Measurements from ENCODE around the gene HCFC1R1. TPM values are rescaled to one million over a fixed set of nuclear protein-coding genes. Genes with fewer than 3 reads are reported as not detected.

The HCFC1R1 gene
- total RNA-seq, 1 experiment from 2014 or later = 60.0 TPM

DNA sequence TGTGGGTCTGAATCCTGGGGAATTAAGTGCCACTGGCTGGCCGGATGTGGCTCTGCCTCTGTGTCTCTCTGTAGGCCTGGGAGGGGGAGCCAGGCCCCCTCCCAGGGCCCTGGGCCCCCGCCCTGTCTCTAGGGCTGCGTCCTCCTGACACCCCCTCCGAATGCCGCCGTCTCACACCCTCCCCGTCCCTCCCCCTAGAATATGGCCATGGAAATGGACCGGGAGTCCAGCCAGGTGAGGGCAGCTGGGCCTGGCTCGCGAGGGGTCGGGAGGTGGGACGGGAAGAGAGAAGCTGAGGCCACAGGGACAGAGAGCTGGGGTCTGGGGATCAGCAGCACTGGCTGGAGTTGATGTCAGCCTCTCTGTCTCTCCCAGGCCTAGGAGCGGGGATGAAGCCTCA lies 27.4 kb downstream of the HCFC1R1 start:
- H3K4me1 ChIP-seq (ENCODE audit: control insufficient read depth in 1 of 2, insufficient read depth in 2 of 2, low read length in 2 of 2) = peaks cover 2 to 11% of the 10 kb centered on the region in 2 experiments; a peak in 3 of 4 replicates

DNA sequence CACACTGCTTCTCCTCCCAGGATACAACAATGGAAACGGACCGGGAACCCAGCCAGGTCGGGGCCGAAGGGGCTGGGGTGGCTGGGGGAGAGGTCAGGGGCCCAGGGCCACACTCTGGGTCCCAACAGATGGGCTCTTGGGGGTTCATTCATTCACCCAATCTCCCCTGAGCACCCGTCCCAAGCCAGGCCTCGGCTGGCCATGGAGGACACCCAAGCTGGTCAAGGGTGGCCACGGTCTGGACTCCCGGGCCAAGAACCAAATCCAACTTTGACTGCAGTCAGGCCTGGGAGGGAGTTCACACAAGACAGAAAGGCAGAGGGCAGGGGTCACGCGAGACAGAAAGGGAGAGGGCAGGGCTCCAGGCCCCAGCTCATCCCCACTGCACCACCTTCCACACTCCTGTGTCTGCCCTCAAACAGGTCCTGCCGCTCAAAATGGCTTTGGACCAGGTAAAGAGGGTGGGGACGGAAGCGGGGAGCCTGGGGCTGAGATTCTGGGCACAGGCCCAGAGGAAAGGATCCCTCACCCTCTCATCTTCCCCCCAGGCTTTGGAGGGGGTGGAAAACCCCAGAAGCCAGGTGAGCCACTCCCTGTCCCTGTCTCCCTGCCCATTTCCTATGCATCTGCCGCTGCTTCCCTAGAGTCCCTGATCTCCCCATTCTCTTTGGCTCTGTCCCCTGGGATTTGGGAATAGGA lies 31.2 kb downstream of the HCFC1R1 start:
- no peak for ATAC-seq
- no TSS peak for BruUV-seq (replicated peaks)

More for the DNA sequence above, 27.4 kb downstream of the HCFC1R1 start:
- intact Hi-C loops (cut with micrococcal nuclease) = no loop called here
- Histone ChIP-seq H3K36me3 (ENCODE audit: control insufficient read depth in 1 of 2, insufficient read depth in 2 of 2, low read length in 2 of 2) (no peaks in the 10 kb centered on the region), H3K9ac (ENCODE audit: low read length) (no peak overlapping the region), H3K9me3 (ENCODE audit: control insufficient read depth in 1 of 2, insufficient read depth in 1 of 2, low read depth in 1 of 2, low read length in 2 of 2) (no peaks in the 10 kb centered on the region), H3K9me2 (ENCODE audit: insufficient read depth) (no peaks in the 10 kb centered on the region), H4K20me1 (ENCODE audit: insufficient read depth) (no peaks in the 10 kb centered on the region), H3K4me3 (replicated peaks in 1 of 2; ENCODE audit: low read depth in 1 of 2, low read length in 2 of 2) (no peak overlapping the region), H2AFZ (ENCODE audit: low read depth, low read length, poor library complexity, severe bottlenecking) (no peak overlapping the region), H3K4me2 (ENCODE audit: low read length) (no peak overlapping the region), H3K27me3 (ENCODE audit: insufficient read depth, low read length) (no peaks in the 10 kb centered on the region), H3K79me2 (ENCODE audit: insufficient read depth, low read length) (no peaks in the 10 kb centered on the region), H3K27ac (ENCODE audit: low read depth, low read length) (no peak overlapping the region; the same call in 1 of the 2 replicates)
- ATAC-seq (no peak), DNase-seq (ENCODE audit: low read depth, low spot score) (no peak)
- no TSS peak for BruUV-seq (replicated peaks)
- CTCF ChIA-PET = interaction anchor here (1.3 kb wide), 1 partner anchor 32 kb away, joined by 4 read pairs; no protein-coding TSS in a partner anchor
- RAD21 ChIA-PET (ENCODE audit: low non-redundant PET in 1 of 2, low total read pairs in 2 of 2, uncharacterized antibody in 2 of 2, unreplicated experiment in 2 of 2) = no interaction called here
- TF ChIP-seq ZNF274 (IDR thresholded peaks at IDR 0.05; ENCODE audit: low read depth, low read length) (no peak), ELF1 (IDR thresholded peaks at IDR 0.05; ENCODE audit: borderline replicate concordance, low read depth) (no peak)
- POLR2A ChIA-PET = no interaction called here

More for the DNA sequence above, 31.2 kb downstream of the HCFC1R1 start:
- no peak overlapping the region for H3K4me3 ChIP-seq (replicated peaks in 1 of 2; ENCODE audit: low read depth in 1 of 2, low read length in 2 of 2)
- H3K79me2 ChIP-seq (ENCODE audit: insufficient read depth, low read length) = no peaks in the 10 kb centered on the region
- ChIA-PET CTCF (no interaction called here), POLR2A (no interaction called here), RAD21 (ENCODE audit: low non-redundant PET in 1 of 2, low total read pairs in 2 of 2, uncharacterized antibody in 2 of 2, unreplicated experiment in 2 of 2) (no interaction called here)
- no peak for DNase-seq (ENCODE audit: low read depth, low spot score)
- intact Hi-C loops (cut with micrococcal nuclease) = no loop called here
- H3K4me1 ChIP-seq (ENCODE audit: control insufficient read depth in 1 of 2, insufficient read depth in 2 of 2, low read length in 2 of 2) = peaks cover 11 to 28% of the 10 kb centered on the region in 2 experiments
- no peaks in the 10 kb centered on the region for H4K20me1 ChIP-seq (ENCODE audit: insufficient read depth)
- no peak for TF ChIP-seq POLR2AphosphoS5 (IDR thresholded peaks at IDR 0.05; ENCODE audit: low read depth, low read length)
- TF ChIP-seq, protein P1, sequence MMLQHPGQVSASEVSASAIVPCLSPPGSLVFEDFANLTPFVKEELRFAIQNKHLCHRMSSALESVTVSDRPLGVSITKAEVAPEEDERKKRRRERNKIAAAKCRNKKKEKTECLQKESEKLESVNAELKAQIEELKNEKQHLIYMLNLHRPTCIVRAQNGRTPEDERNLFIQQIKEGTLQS (IDR thresholded peaks at IDR 0.05) = no peak
- TF ChIP-seq FOSL1 (IDR thresholded peaks at IDR 0.05; ENCODE audit: low read depth) = no peak
- no peak for TF ChIP-seq ZNF274 (IDR thresholded peaks at IDR 0.05; ENCODE audit: low read depth, low read length)
- TF ChIP-seq, protein P2, sequence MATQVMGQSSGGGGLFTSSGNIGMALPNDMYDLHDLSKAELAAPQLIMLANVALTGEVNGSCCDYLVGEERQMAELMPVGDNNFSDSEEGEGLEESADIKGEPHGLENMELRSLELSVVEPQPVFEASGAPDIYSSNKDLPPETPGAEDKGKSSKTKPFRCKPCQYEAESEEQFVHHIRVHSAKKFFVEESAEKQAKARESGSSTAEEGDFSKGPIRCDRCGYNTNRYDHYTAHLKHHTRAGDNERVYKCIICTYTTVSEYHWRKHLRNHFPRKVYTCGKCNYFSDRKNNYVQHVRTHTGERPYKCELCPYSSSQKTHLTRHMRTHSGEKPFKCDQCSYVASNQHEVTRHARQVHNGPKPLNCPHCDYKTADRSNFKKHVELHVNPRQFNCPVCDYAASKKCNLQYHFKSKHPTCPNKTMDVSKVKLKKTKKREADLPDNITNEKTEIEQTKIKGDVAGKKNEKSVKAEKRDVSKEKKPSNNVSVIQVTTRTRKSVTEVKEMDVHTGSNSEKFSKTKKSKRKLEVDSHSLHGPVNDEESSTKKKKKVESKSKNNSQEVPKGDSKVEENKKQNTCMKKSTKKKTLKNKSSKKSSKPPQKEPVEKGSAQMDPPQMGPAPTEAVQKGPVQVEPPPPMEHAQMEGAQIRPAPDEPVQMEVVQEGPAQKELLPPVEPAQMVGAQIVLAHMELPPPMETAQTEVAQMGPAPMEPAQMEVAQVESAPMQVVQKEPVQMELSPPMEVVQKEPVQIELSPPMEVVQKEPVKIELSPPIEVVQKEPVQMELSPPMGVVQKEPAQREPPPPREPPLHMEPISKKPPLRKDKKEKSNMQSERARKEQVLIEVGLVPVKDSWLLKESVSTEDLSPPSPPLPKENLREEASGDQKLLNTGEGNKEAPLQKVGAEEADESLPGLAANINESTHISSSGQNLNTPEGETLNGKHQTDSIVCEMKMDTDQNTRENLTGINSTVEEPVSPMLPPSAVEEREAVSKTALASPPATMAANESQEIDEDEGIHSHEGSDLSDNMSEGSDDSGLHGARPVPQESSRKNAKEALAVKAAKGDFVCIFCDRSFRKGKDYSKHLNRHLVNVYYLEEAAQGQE (IDR thresholded peaks at IDR 0.05; ENCODE audit: low read depth) = no peak
- TF ChIP-seq SIN3A (IDR thresholded peaks at IDR 0.05; ENCODE audit: low read depth) = no peak
- TF ChIP-seq EGR1 (IDR thresholded peaks at IDR 0.05; ENCODE audit: low read depth) = no peak
- no peak for TF ChIP-seq JUND (IDR thresholded peaks at IDR 0.05)
- no peak for TF ChIP-seq EZH2 (IDR thresholded peaks at IDR 0.05)
- no peak for TF ChIP-seq SP1 (IDR thresholded peaks at IDR 0.05; ENCODE audit: low read depth)
- TF ChIP-seq EZH2phosphoT487 (IDR thresholded peaks at IDR 0.05; ENCODE audit: borderline replicate concordance) = no peak
- TF ChIP-seq CEBPB (IDR thresholded peaks at IDR 0.05; ENCODE audit: low read depth) = no peak
- TF ChIP-seq, protein P3, sequence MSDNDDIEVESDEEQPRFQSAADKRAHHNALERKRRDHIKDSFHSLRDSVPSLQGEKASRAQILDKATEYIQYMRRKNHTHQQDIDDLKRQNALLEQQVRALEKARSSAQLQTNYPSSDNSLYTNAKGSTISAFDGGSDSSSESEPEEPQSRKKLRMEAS (IDR thresholded peaks at IDR 0.05) = no peak
- TF ChIP-seq POLR2A (IDR thresholded peaks at IDR 0.05; ENCODE audit: borderline replicate concordance, extremely low read depth, insufficient read depth, insufficient read length) = no peak
- TF ChIP-seq CBX3 (IDR thresholded peaks at IDR 0.05; ENCODE audit: low read depth) = no peak
- no peak for TF ChIP-seq ELF1 (IDR thresholded peaks at IDR 0.05; ENCODE audit: borderline replicate concordance, low read depth)
- TF ChIP-seq TCF7L2 (IDR thresholded peaks at IDR 0.05; ENCODE audit: borderline replicate concordance, extremely low read depth, insufficient read depth, insufficient read length) = no peak
- TF ChIP-seq SRF (IDR thresholded peaks at IDR 0.05; ENCODE audit: low read depth) = no peak
- H3K27ac ChIP-seq (ENCODE audit: low read depth, low read length) = no peak overlapping the region
- no peaks in the 10 kb centered on the region for H3K9me2 ChIP-seq (ENCODE audit: insufficient read depth)
- H3K9ac ChIP-seq (ENCODE audit: low read length) = no peak overlapping the region
- H2AFZ ChIP-seq (ENCODE audit: low read depth, low read length, poor library complexity, severe bottlenecking) = no peak overlapping the region
- no peak overlapping the region for H3K4me2 ChIP-seq (ENCODE audit: low read length)
- H3K27me3 ChIP-seq (ENCODE audit: insufficient read depth, low read length) = no peaks in the 10 kb centered on the region
- H3K36me3 ChIP-seq (ENCODE audit: control insufficient read depth in 1 of 2, insufficient read depth in 2 of 2, low read length in 2 of 2) = no peaks in the 10 kb centered on the region
- H3K9me3 ChIP-seq (ENCODE audit: control insufficient read depth in 1 of 2, insufficient read depth in 1 of 2, low read depth in 1 of 2, low read length in 2 of 2) = no peaks in the 10 kb centered on the region

All from HCT116 (cell line).